Measurements from ENCODE around the gene TMEM87B. TPM values are rescaled to one million over a fixed set of nuclear protein-coding genes. Genes with fewer than 3 reads are reported as not detected.

TMEM87B gene
- total and polyA plus RNA-seq, 2 of the 8 experiments (the other 6 are each of a cell fraction or from before 2014, with no cell fraction given) = 7.2 to 9.0 TPM

- no peak for TF ChIP-seq CHD7 (IDR thresholded peaks at IDR 0.05; ENCODE audit: insufficient replicate concordance, low read length)
- no peak for TF ChIP-seq HDAC6 (IDR thresholded peaks at IDR 0.05; ENCODE audit: low read depth, low read length)
- no peak for TF ChIP-seq RBBP5 (IDR thresholded peaks at IDR 0.05; ENCODE audit: borderline replicate concordance, low read depth, low read length)
- no peak for TF ChIP-seq CREB1 (IDR thresholded peaks at IDR 0.05)
- TF ChIP-seq SAP30 (IDR thresholded peaks at IDR 0.05; ENCODE audit: insufficient read depth, insufficient replicate concordance, low read length) = no peak
- TF ChIP-seq TAF7 (optimal IDR thresholded peaks at IDR 0.05; ENCODE audit: borderline replicate concordance, low read depth, low read length) = no peak
- TF ChIP-seq POU5F1 (IDR thresholded peaks at IDR 0.05; ENCODE audit: low read depth, low read length) = no peak
- TF ChIP-seq CBX8 (IDR thresholded peaks at IDR 0.05; ENCODE audit: borderline replicate concordance, low read depth, low read length) = no peak
Measured at GRCh38 chr2:112166806-112167499, 111.9 kb downstream of the TMEM87B start (continued).

All from H1 (cell line).